HPDE6-E6E7 (cell line): ENCODE data around the gene RTKN.
"Not testable (repeated sequence)": the region's sequence is repeated elsewhere in the genome, so short reads cannot be mapped to it uniquely, and the experiment has no call there.

ENCODE experiments used
- DNase-seq: peaks from one replicate; pipeline ENCODE4 v3.0.0; 2011; ENCODE audit warnings: missing footprints; ENCODE audit errors: extremely low spot score

RTKN gene

DNA sequence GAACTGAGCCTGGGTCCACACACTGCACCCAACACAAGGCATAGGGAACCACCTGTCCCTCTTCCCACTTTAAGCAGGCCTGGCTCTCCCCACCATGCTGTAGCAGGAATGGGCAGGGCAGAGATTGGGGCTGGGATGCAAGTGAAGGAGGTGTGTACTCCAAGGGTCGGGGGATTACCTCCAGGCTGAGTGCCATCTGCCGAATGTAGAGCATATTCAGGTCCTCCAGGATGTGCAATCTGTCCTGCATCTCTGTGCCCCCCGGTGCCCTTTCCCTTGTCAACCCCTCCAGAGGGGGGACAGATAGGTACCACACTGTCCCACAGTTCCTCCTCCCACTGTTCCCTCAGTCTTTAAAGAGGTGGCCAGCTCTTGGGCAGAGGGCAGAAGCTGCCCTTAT lies 2.4 kb downstream of the RTKN start:
- DNase-seq = no peak

DNA sequence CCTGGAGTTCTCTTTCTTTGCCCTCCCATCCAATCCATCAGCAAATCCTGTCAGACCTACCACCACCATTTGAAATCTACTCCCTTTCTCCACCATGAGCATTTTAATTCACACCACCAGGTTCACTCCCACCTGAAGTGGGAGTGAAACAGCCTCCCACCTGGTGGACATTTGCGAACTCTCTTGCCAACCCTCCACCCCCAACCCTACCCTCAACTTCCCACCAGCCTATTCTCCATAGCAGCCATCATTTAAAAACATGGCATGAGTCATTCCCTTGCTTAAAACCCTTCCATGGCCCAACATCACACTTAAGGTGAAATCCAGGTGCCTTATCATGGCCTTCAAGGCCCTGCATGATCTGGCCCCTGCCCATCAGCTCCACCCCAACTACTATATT lies 3.5 kb downstream of the RTKN start:
- DNase-seq = no peak

DNA sequence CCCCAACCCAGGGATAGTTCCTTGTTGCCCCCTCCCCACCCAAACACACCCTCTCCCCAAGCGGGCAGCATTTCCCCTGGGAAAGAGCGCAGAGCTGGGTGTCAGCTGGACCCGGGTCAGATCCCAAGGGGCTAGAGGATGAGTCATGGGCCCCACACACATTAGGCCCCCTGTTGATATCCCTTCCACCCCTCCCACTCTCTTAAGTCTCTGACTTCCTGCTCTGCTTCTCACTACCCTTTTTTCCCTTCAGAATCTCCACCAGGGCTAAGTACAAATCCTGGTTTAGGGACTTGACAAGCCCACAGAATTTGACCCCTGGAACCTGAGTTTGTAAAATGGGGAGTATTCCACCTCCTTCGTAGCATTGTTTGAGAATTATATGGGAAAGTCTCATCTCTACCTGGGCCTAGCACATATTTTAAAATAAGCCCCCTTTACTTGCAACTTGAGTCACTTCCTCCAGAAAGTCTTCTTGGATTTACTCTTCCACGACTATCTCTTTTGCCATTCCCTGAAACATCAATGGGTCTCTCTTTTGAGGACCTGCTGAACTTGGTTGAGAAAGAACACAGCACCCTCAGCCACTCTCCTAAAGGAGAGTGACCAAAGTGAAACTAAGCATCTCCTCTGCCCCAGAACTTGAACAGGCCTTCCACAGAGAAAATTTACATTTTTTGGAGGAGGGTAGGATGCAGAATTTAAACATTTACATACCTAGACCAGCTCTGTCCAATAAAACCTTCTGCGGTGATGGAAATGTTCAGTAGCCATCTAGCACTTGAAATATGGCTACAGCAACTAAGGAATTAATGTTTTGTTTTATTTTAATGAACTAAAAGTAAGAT lies 4.7 kb downstream of the RTKN start:
- DNase-seq = no peak

DNA sequence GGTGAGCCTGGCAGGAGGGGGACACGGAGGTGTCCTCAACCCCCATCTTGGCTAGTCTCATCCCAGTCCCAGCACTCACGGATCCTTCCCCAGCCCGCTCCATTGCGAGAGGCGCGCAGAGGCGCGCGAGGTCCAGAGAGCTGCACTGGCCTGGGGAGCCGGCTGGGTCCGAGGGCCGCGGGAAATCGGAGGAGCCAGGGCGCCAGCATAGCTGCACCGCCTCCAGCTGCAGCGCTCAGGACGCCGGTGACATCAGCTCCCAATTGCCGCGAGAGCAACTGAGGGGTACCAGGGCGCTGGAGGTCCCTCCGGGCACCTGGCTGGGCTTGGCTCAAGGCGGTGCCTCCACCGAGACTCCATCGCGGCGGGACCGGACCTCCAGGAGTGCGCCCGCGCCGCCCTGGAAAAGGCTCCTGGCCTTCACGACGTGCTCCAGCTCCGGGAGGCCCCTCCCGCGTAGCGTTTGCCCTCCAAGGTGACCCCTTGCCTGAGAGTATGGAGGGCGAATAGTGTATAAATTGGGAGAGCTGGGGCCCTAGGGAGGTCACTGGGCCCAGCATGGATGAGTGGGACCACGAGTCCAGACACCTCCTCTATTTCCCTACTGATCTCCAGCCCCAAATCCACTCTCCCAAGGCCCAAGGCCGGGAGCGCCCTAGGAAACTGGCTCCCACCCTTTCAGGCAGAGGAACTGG lies 5.5 kb downstream of the RTKN start:
- no peak for DNase-seq

DNA sequence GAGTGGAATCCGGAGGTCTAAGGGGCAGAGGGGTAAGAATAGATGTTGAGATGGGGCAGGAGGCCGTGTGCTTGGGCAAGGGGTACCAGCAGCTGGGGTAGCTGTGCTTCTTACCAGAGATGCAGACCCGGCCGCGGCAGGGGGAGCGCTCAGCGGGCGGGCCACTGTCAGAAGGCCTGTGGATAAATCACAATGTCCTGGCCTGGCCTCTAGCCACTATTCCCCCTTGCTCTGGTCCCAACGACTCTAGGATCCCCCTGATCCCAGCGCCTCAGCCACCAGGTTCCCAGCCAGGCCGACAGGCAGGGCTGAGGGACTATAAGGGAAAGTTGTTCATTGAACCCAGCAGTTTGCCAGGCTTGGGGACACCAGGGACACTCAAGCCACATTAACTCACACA lies 11.2 kb downstream of the RTKN start:
- no peak for DNase-seq

DNA sequence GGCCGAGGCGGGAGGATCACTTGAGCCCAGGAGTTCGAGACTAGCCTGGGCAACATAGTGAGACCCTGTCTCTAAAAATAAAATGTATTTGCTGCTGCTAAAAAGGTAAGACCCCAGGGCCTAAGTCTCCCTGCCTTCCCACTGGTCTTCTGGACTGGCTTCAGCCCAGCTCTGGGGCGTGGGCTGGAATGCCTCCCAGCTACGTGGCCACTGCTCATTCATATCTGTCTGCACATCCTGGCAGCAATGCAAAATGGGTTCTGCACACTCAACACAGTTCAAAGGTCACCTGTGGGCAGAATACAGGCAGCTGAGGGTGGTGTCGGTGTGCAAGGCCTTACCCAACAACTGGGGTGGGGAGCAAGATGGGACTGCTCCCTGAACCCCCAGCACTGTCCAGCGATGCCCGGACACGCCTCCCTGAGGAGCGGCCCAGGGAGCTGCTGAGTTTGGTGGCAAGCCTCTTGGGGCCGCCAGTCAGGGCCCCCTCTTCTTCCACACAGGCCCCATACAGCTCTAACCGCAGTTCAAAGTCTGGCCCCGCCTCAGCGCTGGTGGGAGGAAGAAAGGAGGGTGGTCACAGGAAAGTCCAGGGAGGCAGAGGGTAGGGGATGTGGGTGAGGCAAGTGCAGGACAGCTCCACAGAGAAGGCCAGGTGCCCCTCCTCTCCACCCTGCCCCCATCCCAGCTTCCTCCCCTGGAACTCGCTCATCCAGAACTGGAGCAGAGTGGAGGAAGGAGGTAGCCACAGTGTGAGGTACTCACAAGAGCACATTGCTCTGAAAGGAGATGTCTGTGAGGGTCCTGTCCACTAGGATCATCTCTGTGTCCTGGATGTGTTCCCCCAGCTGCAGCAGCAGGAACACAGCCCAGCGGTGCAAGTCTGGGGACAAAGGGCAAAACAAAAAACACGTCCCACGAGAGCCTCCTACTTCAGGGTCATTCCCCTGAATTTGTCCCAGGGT lies 12.0 kb downstream of the RTKN start:
- DNase-seq = no peak

DNA sequence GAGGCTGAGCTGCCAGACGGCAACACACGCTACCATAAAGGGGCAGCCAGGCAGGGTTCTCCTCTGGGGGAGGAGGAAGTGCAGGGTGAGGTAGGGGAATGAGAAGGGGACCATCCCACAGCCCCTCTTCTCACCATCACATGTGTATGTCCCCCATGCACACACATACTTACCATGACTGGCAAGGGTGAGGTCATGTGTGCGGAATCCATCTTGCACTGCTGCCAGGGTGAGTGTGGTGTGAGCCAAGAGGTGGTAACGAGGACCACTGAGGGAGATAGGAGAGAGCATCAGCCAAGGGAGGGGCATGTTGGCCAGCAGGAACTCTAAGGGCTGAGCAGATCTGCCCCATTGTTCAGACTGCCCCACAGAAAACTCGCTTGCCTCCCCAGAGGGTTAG lies 13.1 kb downstream of the RTKN start:
- DNase-seq = no peak

DNA sequence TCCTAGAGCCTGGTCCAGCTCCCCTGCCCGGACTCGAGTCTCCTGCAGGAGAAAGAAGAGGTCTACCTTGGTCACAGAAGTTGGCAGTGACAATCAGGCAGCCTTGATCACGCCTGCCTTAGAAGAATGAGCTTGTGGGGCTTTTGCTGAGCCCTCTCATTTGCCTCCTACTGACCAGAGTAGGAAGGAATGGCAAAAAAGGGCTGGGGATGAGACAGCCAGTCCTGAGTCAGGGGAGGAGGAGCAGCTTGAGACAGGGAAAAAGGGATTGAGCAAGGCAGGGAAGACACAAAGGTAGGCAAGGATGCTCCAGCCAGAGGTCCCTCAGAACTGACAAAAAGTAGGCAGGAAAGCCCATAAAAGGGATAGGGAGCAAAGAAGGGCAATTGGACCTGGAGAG lies 14.2 kb downstream of the RTKN start:
- no peak for DNase-seq

DNA sequence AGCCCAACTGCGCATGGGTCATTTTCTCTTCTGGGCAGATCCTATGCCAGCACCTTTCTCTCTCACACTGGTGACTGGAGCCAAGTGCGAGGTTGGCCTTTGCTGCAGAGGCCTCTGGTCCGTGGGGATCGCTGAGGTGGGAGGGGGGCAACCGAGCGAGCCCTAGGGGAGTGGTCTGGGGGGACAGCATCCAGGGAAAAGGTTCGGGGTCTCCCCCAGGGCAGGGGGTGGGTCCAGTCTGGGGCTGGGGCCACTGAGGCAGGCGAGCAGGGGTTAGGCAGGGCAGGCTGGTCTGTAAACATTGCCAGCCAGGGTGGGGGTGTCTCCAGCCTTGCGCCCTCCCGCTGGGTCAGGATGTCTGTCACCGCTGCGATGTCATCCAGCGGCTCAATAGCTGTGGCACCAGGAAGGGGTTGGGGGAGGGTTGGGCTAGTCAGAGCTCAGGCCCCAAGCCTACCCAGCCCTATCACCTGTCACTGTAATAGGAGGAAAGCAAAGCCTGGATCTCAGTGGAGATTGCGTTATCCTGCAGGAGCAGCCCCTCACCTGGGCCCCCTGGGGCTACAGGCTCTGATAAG lies 15.5 kb downstream of the RTKN start:
- no peak for DNase-seq

DNA sequence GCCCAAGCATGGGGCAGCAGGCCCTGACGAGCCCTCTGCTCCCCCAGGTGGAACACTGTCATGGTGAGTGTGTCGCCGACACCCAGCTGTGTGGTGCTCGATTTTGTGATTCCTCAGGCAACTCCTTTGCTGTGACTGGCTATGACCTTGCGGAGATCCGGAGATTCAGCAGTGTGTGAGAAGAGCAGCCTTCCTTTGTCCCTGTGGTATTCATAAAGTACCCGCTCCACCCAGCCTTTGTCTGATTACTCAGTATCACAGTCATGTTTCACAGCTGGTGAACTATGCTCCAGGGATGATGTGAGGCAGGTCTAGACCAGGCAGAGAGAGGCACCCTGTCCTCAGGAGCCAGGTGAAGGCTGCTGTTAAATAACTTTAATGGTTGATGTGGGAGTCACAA lies 16.2 kb downstream of the RTKN start:
- peak; percentile 97 for DNase-seq

DNA sequence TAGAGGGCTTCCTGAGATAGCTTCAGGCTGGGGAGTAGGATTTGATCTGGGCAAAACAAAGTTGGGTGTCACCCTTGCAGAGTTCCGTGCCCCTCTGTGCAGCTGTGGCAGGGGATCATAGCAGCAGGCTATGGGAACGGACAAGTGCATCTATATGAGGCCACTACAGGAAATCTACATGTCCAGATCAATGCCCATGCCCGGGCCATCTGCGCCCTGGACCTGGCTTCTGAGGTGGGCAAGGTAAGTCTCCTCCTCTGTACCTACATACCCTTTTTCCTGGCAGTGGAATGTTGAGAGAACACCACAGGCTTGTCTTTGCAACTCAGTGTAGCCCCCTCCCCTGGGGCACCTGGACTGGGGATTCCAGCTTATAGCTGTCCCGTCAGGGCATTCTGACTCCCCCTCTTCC lies 16.7 kb downstream of the RTKN start:
- DNase-seq = no peak

DNA sequence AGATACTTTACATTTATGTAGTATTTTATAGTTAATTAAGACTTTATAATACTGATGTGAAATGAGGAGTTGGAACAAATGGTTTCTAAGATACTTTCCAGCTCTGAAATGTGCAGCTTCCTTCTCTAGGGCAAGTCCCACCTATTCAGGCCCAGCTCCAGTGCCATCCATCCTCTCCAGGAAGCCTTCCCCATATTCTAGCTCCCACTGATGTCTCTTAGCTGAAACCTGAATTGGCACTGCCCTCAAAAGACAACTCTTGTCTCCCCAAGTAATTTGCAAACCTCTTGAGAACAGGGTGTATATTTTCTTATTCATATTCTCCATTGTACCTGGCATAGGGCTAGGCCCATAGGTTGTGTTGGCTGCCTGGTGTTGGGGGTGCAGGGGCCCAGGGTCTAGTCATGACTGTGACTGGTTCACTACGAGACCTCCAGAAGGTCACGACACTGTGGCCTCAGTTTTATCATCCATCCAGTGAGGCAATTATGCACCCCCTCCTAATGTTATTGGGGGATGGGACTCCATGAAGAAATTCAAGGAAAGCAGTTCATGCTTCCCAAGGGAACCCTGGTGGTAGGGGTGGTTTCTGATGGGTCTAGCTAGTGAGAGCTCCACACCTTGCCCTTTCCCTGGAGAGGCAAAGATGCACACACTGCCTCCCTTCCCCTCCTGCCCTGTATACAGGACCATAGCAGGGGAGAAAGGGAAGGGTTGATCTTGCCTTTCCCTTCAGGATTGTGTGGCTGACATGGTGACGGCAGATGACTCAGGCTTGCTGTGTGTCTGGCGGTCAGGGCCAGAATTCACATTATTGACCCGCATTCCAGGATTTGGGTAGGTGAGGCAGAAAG lies 17.4 kb downstream of the RTKN start:
- DNase-seq = no peak

DNA sequence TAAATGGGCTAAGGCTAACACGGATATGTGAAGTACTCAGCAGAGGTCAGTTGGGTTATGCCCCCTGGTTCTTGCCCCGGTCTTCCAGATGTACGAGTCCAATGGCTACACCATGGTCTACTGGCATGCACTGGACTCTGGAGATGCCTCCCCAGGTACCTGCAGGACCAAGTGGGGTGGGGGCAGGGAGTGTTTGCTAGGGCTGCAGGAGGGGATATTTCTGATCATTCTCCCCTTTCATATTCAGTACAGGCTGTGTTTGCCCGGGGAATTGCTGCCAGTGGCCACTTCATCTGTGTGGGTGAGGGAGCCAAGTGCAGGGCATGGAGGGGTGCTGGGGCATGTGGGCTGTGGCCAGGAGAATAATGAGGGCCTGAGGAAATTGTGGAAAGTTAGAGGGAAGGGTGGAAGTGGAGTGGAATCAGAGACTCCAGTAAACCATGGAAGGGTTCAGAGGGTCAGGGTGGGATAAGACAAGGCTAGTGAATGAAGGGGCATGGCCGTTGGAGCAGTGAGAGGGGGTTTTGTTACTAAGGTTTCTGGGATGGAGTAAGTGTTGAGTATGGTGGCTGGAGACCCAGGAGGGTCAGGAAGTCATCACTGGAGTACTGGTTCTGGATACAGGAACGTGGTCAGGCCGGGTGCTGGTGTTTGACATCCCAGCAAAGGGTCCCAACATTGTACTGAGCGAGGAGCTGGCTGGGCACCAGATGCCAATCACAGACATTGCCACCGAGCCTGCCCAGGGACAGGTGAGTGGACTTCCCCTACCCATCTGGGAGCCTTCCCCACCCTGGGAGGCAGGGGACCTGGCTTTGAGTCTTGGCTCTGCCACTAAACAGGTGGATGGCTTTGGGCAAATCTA lies 18.3 kb downstream of the RTKN start:
- DNase-seq = no peak

DNA sequence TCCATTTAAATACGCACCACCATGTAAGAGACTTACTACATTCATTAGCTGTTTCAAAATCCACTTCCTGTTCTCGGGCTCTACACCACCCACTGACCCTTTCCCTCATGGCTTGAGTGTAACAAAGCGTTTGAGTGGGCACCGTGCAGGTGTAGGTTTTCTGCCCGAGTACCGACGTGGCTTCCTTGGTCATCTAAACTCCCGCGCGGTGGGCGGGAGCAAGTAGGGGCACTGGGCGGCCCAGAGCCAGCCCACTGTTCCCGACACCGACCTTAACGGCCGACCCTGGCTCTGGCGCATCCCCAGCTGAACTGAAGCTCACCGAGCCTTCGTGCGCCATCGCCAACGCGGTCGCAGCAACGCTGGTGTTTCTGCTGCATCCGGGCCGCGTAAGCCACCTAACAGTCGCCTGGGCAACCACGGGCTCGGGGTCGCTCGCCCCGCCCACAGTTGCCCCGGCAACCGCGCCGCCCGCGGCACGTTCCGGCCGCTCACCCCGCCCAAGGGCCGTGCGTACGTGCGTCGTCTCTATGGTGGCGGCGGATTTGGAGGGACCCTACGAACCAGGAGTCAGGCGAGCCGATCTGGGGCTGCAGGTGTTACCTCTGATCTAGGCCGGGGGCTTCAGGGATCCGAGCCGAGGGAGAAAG lies 20.4 kb downstream of the RTKN start, which contains the start of the genes C2orf81 and WDR54:
C2orf81 (minus strand) TSS at position 399 of the 650 bp plus-strand sequence; CDS start at position 340, 59 bp downstream.
WDR54 (plus strand) TSS at position 510 of the 650 bp plus-strand sequence. CDS start 424 bp downstream, outside the sequence.
- DNase-seq = peak; percentile 60

DNA sequence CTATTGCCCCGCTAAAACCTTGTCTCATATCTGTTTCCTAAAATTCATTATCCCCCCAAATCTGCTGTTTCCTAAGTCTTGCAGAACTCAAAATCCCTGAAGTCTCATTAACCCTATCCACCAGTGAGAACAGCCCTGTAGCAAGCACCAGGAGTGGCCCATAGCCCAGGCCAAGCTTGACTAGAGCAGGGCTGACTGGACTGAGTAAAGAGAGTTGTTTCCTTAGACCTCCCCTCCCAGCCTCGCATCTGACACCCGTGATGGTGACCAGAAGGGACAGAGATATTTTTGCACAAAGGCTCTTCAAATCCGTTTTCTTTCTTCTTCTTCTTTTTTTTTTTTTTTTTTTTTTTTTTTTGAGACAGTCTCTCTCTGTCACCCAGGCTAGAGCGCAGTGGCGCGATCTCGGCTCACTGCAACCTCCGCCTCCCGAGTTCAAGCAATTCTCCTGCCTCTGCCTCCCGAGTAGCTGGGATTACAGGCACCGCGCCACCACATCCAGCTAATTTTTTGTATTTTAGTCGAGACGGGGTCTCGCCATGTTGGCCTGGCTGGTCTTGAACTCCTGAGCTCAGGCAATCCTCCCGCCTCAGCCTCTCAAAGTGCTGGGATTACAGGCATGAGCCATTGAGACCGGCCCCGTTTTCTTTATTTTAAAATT lies 21.2 kb downstream of the RTKN start:
- DNase-seq = not testable (repeated sequence)

DNA sequence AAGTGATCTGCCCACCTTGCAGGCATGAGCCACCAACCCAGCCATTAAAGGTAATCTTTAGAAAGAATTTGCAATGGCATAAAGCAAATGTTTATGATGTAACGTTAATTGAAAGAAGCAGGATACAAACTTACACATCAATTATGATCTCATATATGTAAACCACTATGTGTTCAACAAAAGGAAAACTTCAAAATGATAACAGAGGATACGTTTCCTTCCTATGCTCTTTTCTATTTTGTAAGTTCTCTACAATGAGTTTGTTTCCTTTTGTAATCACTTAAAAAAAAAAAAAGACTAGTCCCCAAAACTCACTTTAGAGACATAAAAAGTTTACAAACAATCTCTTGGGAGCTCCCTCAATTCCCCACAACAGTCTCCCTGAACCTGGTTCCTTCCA lies 21.7 kb downstream of the RTKN start:
- no peak for DNase-seq

DNA sequence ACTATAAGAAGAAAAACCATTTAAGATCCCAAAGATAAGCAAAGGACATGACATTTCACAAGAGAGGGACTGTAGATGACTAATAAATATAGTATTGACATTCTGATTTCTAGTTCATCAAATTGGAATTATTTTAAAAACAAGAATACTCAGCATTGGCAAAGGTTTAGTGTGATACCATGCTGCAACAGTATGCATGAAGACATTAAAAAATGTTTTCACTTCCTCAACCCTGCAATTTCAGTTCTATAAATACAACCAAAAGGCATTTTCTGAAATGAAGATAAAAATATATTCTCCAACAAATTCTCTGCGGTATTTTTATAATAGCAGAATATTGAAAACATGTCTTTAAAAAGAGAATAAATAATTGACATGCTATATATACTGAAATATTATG lies 22.4 kb downstream of the RTKN start:
- no peak for DNase-seq

DNA sequence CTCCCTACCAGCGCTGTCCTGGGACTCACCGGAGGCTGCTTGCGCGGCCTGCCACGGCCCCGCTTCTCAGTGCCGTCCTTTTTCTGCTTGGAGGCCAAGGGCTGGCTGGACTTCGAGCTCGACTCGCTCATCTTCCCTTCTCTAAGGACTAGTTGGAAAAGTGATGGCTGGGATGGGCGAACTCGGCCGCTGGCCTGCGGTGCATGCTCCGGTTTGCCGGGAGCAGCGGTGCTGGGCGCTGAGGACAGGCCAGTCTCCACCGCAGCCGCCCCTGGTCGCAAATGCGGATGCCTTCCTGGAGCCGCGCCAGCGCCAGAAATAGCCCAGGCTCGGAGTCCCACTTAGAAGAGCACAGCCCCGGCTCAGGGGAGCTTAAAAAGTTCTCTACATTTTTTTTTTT lies 23.4 kb downstream of the RTKN start:
- no peak for DNase-seq

DNA sequence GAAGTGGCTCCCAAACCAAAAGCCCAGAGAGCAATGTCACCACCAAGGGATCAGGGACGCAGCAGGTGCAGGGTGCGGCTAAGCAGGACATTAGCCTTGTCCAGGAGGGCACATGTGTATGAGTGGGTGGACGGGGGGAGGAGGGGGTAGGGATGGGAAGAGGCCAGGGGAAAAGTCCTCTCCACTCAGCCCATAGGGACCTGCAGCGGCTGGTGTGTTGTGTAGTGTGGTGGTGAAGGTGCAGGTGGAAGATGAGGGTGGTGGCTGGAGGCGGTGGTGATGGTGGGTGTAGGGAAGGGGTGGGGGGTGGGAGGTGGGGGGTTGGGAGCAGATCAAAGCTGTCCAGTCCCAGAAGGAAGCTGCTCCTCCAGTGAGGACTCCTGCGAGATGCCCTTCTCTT lies 24.0 kb downstream of the RTKN start:
- DNase-seq = no peak
